GM12874 (cell line): Measurements from ENCODE around the gene NCAPD3.

ENCODE experiments used
- TF ChIP-seq, protein P1 (sequence below): IDR thresholded peaks from 2 replicates; pipeline ENCODE4 v1.5.1; 2011; ENCODE audit warnings: low read depth, mild to moderate bottlenecking, control low read depth, low read length, moderate library complexity; ENCODE audit not compliant: insufficient read depth

The NCAPD3 gene

DNA sequence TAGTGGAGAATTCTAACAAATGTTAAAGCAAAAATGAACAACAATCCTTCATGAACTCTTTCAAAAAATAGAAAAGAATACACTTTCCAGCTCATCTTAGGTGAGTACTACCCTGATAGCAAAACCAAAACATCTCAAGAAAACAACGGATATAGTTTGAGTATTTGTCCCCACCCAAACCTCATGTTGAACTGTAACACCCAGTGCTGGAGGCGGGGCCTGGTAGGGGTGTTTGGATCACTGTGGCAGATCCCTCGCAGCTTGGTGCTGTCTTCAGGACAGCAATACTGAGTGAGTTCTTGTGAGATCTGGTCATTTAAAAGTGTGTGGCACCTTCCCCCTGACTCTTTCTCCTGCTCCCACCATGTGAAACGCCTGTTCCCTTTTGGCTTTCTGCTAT, 27.0 kb downstream of the NCAPD3 start:
- TF ChIP-seq, protein P1, sequence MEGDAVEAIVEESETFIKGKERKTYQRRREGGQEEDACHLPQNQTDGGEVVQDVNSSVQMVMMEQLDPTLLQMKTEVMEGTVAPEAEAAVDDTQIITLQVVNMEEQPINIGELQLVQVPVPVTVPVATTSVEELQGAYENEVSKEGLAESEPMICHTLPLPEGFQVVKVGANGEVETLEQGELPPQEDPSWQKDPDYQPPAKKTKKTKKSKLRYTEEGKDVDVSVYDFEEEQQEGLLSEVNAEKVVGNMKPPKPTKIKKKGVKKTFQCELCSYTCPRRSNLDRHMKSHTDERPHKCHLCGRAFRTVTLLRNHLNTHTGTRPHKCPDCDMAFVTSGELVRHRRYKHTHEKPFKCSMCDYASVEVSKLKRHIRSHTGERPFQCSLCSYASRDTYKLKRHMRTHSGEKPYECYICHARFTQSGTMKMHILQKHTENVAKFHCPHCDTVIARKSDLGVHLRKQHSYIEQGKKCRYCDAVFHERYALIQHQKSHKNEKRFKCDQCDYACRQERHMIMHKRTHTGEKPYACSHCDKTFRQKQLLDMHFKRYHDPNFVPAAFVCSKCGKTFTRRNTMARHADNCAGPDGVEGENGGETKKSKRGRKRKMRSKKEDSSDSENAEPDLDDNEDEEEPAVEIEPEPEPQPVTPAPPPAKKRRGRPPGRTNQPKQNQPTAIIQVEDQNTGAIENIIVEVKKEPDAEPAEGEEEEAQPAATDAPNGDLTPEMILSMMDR, result no peak

DNA sequence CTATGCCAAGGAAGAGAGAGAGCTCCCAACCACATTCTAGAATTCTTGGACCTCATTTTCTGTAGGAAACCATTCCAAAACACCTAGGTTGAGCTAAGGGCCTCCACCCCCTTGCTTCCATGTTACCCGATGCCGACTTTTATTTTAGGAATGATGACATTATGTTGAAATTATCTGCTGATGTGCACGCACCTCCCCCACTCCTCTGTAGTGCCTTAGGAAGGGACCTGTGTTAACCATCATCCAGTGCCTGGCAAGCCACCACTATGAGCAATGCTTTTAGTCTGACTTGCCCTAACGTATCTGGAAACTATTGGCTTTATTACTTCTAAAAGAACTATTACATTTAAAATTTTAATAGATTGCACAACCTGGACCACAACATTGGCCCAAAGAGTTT, 42.1 kb downstream of the NCAPD3 start:
- TF ChIP-seq, protein P1, result no peak

DNA sequence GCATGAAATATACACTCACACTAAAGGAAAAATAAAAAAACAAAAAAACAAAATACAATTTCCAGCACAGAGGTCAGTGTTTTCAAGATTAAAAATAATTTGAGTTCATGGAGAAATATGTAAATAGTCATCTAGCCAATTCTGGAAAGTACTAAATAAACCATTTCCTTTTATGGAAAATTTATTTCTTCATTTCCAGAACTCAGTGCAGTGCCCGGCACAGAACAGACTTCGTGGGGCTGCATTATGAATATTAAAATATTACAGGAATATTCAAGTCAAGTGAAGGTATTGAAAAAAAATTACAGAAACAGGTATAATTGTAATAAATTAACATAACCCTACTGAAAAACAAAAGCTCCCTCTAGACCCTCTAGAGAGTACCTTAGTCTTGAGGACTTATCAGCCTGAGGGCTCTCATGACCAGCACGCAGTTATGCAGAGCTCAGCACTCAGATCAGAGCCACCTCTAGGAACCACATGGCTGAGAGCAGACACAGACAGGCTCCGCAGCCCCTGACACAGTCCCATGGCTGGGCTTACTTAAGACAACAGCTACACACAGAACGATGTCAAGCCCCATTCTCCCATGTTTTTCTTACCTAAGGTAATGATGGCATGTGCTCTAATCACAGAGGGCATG, 45.6 kb downstream of the NCAPD3 start:
- TF ChIP-seq, protein P1, result no peak

DNA sequence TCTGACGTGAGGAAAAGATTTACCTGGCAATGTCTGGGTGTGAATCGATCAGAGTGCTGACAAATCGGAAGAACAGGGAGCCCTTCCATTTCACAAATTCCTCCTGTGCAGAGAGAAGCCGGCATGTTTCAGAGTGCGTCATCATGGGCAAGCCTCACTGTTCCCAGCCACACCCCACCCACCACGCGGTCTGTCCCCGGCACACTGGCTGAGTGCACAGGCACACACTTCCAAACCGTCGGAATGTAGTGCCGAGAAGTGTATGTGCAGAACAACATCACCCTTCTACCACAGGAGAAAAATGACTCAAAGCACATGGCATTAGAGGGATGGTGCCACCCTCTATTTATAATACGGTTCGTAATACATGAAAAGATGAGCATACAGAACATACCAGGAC, 47.5 kb downstream of the NCAPD3 start:
- TF ChIP-seq, protein P1, result no peak

DNA sequence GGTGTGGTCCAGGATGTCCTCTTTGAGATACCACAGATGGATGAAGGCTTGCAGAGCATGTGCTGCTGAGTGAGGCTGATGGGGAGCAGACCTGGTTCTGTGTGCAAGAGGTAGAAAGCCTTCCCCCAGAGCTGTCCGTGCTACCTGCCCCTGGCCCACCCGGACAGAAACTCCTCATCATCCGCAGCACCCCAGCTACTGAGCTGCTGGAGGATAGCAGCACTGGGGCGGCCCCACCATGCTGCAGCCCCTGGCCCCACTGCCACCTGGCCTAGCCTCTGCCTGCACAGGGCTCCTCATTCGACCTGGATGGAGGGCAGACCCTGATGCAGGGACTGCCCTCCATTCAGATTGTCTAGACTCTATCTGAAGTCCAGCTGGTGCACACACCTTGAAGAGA, 50.5 kb downstream of the NCAPD3 start:
- TF ChIP-seq, protein P1, result no peak

DNA sequence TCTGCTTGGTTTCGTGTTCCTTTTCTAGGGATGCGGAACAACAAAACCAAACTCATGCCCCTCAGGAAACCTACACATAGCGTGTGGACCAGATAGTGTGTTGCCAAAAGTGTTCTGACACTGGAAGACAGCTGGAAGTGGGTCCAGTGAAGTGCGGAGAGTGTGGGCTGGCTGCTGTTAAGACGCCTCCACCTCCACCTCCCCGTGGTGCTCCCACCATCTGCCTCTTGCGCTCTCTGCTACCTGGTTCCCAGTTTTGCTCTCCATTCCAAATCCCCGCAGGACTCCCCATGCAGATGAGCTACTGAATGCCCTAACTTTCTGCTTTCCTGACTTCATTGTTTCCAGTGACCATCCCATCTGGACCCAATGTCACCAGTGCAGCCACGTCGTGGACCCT, 51.8 kb downstream of the NCAPD3 start:
- TF ChIP-seq, protein P1, result no peak

DNA sequence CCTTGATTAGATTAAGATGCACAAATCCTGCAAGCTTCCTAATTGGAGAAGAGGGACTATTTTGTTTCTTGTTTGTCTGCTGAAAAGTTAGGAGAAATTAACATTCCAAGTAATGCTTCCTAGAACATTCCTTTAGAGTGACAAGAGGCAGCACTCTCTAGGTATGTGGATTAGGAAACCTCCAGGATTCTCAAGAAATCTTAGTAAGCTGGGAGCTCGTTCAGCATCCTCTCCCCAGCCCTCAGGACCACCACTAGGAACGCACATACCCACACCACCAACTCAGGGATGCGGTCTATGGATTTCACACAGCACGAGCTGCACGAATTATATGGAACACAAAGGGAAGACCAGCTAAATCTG, 52.9 kb downstream of the NCAPD3 start:
- TF ChIP-seq, protein P1, result no peak
